C1 segment of cervical spinal cord (tissue), 14 donors: ENCODE results near the gene COMMD10.
A peak's percentile ranks its signal among the peaks of the same experiment; 100 is the strongest.
"Not testable (repeated sequence)": the region's sequence is repeated elsewhere in the genome, so short reads cannot be mapped to it uniquely, and the experiment has no call there.

Experiments
- DNase-seq, 14 donors: peaks; one replicate each; lab custom pipeline; 2025; lab: John Stamatoyannopoulos, UW

The COMMD10 gene

DNA sequence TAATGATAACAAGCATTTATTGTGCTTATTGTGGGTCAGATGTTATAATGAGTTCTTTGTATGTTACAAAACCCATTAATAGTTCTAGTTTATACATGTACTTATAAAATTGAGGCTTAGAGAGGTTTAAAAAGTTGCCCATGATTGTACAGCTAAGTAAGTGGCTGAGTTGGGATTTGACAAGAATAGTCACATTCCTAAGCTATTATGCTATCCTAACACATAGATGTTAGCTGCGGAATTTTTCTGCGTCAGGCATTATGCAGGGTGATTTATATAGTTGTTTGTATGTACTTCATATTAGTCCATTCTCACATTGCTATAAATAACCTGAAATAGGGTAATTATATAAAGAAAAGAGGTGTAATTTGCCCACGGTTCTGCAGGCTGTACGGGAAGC, 12.5 kb downstream of the COMMD10 start:
- no peak for DNase-seq

DNA sequence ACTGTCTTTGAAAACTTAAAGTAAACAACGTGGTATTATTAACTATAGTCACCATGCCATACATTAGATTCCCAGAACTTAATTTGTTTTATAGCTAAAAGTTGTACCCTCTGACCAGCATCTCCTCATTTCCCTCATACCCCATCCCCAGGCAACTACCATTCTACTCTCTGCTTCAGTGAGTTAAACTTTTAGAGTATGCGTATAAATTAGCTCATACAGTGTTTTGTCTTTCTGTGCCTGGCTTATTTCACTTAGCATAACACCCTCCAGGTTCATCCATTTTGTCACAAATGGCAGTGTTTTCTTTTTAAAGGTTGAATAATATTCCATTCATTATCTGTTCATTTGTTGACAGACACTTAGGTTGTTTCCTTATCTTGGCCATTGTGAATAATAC, 14.2 kb downstream of the COMMD10 start:
- no peak for DNase-seq

DNA sequence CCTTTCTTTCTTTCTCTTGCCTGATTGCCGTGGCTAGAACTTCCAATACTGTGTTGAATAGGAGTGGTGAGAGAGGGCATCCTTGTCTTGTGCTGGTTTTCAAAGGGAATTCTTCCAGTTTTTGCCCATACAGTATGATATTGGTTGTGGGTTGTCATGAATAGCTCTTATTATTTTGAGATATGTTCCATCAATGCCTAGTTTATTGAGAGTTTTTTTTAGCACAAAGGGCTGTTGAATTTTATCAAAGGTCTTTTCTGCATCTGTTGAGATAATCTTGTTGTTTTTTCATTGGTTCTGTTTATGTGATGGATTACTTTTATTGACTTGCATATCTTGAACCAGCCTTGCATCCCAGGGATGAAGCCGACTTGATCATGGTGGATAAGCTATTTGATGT, 20.1 kb downstream of the COMMD10 start:
- DNase-seq: not testable (repeated sequence)

DNA sequence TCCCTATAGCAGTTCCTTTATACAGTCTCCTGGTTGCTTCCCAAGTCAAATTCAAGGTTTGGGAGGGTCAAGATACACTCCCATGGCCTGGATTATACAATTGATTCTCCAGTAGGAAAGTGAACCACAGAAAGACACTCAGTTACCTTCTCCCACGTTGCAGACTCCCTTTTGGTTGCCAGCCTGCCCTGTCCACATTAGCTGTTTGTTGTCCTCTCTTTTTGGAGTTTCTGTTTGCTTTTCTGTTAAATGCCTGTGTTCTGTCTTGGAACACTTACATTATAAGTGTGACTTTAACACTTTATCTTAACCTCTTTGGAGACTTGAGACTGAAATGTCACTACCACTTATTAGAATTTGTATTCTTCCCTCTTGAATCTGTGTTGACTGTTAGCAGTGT, 30.3 kb downstream of the COMMD10 start:
- DNase-seq: no peak

DNA sequence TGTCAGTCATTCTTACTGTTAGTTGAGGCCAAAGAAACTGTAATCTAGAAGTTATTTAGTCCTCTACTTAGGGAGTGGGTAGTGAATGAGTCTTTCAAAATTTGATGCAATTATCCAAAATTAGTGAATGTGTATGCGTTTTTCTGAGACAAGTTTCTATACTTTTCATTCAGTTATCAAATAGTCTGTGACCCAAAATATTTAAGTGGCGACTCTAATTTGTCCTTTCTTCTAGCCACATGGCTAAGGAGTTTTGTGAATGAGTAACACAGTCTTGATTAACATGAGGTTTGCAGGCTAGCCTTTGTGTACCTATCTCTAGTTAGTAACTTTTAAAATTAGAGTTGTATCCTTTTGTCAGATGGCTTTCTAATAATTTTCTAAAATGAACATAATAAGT, 45.6 kb downstream of the COMMD10 start:
- no peak for DNase-seq

DNA sequence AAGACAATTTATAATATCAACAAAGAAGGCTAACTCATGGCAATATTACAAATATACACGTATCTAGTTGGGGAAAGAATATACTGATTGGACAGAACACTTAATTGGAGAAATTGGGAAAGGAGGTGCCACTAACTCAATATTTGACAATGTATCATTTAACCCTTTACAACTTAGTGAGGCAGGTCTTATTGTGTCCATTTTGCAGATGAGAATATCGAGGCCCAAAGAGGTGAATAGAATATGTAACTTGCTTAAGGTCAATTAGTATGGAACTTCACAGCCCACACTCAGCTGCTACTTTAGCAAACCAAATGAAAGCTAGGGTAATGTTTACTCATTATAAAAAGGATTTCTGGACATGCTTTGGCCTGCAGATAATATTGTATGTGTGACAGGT, 46.2 kb downstream of the COMMD10 start:
- no peak for DNase-seq

DNA sequence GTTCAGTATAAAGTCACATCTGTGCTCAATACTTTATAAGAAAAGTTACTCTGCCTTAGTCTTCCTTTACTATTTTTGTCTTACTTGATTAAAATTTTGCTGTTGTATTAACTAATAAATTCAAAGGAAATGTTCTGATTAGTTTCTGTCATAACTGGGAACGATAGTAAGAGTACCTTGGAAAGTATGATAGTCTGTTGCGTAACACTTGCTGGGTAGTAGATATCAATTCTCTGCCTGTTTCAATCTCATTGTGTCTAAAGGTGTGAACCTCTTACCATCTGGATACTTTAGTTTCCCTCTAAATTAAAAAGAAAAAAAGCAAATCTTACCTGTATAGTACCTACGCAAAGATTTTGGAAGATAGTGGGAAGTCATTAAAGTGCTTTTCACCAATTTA, 48.5 kb downstream of the COMMD10 start:
- DNase-seq: no peak

DNA sequence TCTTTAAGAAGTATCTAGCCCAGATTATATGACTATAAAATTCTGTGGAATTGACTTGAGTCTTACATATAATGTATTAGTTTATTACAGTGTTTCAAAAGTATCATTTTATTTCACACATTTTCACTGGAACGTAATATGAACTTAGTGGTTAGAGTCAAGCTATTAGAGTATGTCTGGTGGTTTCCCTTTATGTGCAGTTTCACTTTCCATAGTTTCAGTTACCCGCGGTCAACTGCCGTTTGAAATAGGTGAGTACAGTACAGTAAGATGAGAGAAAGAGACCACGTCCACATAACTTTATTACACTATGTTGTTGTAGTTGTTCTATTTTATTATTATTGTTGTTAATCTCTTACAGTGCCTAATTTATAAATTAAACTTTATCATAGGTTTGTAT, 50.5 kb downstream of the COMMD10 start:
- DNase-seq: no peak

DNA sequence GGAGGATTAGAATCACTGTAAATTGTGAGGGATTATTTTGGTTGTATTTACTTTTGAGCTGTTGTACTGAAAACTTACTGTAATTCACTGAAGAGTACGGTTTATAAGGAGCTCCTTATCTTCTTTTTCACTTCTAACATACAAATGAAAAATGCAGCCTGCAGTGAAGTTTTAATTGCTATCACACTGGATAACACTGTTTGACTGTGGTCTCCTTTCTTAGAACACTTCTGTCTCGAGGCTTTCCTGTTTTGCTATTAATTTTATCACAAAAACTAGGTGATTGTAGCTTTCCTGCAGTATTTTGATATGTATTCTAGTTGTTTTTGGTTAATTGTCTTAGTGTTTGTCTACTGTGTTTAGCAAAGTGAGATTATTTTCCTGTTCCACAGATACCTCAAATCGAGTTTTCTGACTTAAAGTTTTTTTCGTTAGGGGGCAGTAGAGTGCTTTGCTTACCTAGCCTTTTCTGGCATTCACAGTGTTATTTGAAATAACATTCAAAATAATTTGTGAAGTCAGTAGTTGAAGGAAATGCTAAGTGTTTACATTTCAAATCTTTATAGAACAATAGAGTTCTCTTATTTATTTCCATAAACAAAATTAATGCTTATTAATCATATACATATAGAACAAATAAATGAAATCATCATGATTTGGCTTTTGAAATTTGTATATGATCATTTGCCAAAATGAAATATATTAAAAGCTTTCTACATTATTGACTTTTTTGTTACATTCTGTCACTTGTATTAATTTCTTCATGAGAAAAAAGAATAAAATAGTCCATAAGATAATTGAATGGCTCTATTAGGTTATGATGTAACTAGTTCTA, 52.9 kb downstream of the COMMD10 start:
- DNase-seq: peak in 2 of 14 donors; percentile 10 to 43

DNA sequence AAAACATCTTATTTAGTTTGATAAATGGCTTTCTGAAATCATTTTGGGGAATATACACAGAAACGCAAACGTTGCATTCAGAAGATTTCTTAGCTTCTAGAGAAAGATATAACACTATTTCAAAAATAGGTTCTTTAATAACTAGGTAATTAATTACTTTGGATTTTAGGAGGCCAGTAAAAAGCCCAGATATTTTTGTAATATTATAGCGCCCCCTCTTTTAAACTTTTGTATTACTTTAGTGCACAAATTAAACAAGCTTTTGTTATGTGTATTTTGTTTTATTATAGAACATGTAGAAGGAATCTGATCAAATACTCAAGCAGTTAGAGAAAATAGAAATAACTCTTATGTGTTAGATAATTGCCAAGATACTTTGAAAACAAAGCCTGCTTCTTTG, 57.7 kb downstream of the COMMD10 start:
- no peak for DNase-seq

DNA sequence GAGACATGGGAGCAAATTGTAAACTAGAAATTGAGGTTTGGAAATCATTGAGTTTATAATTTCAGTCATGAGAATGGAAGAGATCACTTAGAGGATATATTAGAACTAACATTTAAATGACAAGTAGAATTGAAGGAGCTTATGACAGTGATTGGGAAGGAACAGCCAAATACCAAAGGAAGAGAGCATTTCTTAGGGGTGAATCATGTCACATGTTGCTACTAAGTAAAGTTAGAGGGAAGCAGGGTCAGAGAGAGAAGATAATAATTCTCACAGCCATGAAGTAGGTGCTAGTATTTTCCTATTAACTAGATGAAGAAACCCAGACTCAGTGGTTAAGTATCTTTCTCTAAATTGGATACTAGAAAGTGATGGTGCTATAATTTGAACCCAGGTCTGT, 59.3 kb downstream of the COMMD10 start:
- DNase-seq: no peak

DNA sequence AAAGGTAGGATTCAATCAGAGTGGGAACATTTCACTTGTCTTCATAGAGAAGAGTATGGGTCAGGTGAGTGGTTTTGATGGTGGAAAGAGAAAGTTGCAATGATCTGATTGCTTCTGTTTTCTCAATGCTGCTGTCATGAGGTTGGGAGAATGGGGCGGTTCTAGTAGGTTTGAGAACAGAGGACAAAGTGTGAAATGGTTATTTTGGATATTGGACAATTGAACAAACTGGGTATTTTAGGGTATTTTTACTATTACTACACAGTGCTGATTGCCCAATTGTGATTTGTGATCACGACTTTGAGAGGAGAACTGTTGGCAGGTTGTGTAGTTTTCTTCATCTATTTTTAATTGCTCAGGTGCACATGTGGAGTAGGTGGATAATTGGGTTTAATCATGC, 60.2 kb downstream of the COMMD10 start:
- DNase-seq: no peak

DNA sequence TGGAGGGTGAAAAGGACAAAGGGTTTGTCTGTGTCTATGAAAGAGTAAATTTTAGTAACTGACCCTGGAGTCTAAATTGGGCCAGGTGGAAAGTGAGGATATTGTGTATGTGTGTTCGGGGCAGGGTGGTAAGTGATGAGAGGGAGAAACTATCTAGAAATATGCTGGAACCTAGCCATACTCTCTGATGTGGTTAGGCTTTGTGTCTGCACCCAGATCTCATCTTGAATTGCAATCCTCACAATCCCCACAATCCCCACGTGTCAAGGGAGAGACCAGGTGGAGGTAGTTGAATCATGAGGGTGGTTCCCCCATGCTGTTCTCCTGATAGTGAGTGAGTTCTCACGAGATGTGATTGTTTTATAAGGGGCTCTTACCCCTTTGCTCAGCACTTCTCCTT, 60.6 kb downstream of the COMMD10 start:
- DNase-seq: no peak

DNA sequence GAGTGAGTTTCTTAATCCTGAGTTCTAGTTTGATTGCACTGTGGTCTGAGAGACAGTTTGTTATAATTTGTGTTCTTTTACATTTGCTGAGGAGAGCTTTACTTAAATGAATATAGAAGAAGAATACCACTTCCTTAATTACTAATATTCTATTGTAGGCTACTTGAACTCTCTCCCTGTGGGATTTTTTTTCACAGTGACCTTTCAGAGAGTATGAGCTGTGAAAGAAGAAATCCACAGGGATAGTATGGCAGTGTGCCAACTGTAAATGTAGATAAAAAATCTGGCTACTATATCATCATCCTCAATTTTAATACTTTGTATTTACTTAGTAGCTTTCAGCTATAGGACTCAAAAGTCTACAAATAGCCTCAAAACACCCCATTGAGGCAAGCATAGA, 67.3 kb downstream of the COMMD10 start:
- no peak for DNase-seq

DNA sequence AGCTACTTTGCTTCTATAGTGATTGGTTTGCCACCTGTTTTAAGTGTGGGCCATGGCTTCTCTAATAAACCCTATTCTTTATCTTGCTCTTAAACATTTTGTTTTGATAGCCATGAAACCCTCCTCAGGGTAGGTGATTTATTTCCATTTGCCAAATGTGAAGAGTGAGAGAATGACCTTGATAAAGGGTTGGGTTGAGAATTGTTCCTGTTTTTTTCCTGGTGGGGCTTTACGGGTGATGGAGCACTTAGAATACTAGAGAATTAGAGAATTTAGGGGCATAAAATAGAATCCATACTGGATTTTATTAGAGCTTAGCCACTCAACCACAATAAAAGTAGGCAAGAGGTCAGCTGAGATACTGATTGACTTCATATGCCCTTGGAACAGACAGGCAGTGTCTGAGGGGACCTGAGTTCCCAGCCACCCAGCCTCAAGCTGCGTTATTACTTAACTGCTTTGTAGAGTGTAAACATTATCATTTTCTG, 68.9 kb downstream of the COMMD10 start:
- no peak for DNase-seq

DNA sequence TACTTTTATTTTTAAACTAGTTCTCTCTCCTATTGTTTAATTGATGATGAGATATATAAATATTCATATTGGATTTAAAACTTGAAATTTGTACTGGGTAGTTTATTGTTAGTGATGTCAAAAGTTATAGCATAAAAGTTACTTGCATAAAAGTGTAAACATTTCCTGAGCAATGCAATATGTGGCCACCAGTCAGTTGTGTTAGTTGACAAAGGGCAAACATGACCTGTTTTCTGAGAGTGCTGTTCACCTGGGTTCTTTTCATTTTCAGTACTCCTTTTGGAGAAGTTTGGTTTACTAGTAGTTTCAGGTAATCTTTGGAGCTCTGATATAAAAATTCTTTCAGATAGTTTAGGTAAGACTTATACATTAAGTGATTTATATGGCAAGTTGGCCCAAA, 69.4 kb downstream of the COMMD10 start:
- DNase-seq: no peak

DNA sequence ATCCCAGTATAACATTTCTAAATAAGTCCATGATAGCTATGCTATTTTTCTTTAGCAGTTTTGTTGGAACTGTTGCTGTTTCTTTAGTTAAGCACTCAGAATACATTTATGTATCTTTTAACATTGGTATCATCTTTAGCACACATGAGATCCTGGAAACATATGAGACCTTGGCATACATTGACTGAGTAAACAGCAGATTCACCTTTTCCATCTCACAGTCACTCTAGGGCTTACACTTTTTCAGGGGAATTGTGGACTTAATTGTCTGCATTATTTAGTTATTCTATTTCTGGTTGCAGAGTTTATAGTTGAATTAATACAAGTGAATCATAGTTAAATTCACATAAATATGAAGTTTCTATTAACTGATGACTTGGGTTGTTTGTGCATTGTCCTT, 70.1 kb downstream of the COMMD10 start:
- DNase-seq: no peak

DNA sequence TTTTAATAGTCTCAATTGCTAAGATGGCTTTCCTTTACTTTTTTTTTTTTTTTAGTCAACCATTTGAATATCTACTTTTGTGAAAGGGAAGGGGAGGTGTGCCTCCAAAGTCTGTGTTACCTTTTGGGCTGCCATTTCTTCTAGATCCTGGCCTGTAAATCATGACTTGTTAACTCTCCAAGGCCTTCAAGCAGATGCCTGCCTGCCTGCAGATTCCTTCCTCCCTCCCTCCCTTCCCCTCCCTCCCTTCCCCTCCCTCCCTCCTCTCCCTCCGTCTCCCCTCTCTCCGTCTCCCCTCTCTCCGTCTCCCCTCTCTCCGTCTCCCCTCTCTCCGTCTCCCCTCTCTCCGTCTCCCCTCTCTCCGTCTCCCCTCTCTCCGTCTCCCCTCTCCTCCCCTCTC, 73.1 kb downstream of the COMMD10 start:
- DNase-seq: no peak

DNA sequence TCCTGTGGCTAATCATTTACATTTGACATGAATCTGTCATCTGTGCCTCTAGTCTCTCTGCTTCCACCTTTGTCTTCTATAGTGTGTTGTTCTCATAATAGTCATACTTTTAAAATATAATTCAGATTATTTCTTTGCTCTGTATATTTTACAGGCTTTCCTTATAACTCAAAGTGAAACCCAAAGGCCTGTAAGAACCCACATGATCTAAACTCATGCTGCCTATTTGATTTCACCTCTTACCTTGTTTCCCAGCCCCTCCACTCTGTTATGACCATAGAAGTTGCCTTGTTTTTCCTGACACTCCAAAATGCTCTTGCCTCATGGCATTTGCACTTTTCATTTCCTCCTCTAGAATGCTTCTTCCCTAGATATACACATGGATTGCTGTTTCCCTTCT, 74.2 kb downstream of the COMMD10 start:
- DNase-seq: no peak

DNA sequence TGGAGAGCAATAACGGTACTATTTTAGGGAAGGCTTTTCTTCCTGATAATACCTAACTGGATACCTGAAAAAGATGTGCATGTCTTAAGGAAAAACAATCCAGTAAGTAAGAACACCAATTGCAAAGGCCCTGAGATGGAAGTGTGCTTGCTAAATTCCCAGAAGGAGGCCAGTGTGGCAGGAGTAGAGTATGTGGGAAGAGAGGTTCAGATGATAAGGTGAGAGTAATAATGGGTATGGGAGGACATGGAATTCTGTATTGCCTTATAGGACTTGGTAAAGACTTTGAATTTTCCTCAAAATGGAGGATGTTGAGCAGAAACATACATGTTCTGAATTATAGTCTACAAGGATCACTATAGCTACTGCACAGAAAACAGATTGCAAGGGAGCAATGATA, 89.3 kb downstream of the COMMD10 start:
- no peak for DNase-seq

DNA sequence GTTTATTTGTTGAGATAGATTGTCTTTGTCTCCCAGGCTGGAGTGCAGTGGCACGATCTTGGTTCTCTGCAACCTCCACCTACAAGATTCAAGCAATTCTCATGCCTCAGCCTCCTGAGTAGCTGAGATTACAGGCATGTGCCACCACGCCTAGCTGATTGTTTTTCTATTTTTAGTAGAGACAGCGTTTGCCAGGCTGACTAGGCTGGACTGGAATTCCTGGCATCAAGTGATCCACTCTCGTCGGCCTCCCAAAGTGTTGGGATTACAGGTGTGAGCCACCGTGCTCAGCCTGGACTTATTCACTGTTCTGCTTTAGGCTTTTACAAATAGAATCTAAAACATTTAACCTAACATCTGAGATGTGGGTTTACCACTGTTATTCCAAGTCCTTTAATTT, 91.3 kb downstream of the COMMD10 start:
- DNase-seq: no peak

DNA sequence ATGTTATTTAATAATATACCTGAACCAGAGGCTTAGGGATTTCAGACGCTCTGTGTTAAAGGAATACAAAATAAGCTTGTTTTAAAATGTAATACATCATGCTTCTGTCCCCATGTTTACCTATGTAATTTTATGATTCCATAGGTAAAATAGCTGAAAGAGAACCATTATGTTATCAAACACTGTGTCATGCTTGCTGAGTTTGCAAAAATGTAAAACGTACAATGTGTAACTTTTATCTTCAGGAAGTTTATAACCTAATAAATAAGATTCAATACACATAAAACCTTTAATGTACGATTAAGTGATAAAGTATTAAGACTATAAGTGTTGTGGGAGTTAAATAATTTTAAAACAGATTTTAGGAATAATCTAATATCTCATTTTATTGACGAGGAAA, 94.1 kb downstream of the COMMD10 start:
- no peak for DNase-seq

DNA sequence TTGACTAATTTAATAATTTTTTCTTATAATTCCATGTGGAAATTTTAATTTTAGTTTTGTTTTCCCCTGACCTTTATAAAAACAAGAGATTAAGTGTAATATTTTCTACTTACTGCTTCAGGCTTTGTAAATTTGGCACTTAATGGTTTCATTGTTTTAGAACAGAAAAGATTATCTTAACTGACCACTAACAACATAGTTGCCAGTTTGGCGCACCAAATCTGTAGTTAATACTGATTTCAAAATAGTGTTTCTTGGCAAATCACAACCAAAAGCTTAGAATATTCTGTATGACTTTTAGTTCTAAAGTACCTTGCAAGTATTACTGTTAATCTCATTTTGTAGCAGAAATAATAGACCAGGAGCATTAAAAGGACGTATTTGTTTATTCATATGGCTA, 124.3 kb downstream of the COMMD10 start:
- no peak for DNase-seq

DNA sequence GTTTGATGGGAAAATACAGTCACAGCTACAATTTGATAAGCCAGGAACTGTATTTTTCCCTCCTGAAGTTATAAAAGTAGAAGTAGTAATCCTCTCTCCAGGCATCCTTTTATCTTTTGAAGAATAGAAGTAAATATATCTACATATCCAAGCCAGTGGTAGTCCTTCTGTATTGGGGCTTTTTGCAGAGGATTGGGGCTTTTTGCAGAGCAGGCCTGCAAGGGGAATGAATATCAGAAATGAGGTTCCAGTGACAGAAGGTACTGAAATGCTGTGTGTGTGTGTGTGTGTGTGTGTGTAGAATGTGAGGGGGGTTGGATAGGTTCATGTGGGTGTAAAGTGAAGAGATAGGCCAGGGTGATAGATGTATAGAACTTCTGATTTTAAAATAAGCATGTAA, 127.4 kb downstream of the COMMD10 start:
- no peak for DNase-seq
